Activated T-helper 2 cell treated with anti-CD3 and anti-CD28 coated beads, Interferon-gamma antibody, Interleukin-2, Interleukin-4, amounts not matched to agents 10 μg/mL and 5 μg/mL and 100 μg/mL, durations not matched to agents 14 hours and 24 hours and 36 hours (primary cell): ENCODE data around the gene GNG14. TPM values are rescaled to one million over a fixed set of nuclear protein-coding genes. Genes with fewer than 3 reads are reported as not detected.

Experiments
- DNase-seq: peaks from one replicate; pipeline ENCODE4 v3.0.0; 2021; ENCODE audit warnings: low spot score
- H3K27ac Mint-ChIP-seq: one replicate; pipeline ENCODE4 v1.8.0; 2021; ENCODE audit warnings: mixed read lengths
- H3K27me3 Mint-ChIP-seq: one replicate; pipeline ENCODE4 v1.8.0; 2021; ENCODE audit warnings: low read depth, mixed read lengths
- H3K36me3 Mint-ChIP-seq: one replicate; pipeline ENCODE4 v1.8.0; 2021; ENCODE audit warnings: low read depth, mixed read lengths
- H3K4me1 Mint-ChIP-seq: one replicate; pipeline ENCODE4 v1.8.0; 2021; ENCODE audit warnings: low read depth, mixed read lengths
- H3K4me3 Mint-ChIP-seq: one replicate; pipeline ENCODE4 v1.8.0; 2021; ENCODE audit warnings: low read depth, mild to moderate bottlenecking, moderate library complexity, mixed read lengths
- H3K9me3 Mint-ChIP-seq: one replicate; pipeline ENCODE4 v1.8.0; 2021; ENCODE audit warnings: mixed read lengths
- intact Hi-C: fragments of 100-400 bp; cut with micrococcal nuclease; formaldehyde crosslinking; loops from one replicate; pipeline ENCODE4 v1.15.1; 2023
- total RNA-seq: library from RNA; stranded (reverse); gene quantifications from 2 replicates; pipeline ENCODE4 v1.2.3, GENCODE V29; 2022

GNG14 gene
- total RNA-seq, 1 donor from 2014 or later = not detected

DNA sequence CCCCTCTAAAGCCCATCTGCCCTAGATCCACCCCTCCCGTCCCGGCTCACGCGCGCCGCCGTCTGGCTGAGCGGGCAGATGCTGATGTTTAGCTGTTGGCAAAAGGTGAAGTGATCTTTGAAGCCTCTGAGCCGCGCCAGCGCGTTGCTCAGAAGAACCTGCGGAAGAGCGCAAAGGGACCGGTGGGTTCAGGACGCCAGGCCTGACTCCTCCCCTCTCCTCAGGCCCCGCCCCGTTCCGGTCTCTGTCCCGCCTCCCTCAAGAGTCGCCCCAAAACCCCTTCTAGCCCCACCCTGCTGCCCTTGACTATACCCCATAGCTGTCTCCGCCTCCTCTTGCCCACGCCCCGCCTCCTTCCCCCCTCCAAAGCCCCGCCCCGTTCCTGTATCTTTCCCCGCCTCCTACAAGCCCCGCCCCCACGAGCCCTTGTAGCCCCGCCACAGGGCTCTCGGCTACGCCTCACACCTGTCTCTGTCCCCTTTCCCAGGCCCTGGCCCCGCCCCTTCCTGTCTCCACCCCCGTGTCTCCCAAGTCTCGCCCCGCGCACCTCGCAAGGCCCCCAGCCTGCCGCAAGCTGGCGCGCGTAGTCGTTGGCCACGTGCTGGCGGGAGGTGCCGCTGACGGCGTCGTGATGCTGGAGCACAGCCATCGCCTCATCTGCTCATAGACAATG, 30.8 kb upstream of the GNG14 start:
- peaks cover 62% of the 10 kb centered on the region for H3K36me3 Mint-ChIP-seq
- H3K4me3 Mint-ChIP-seq = no peak overlapping the region
- no peak for DNase-seq
- no peaks in the 10 kb centered on the region for H3K9me3 Mint-ChIP-seq
- H3K27ac Mint-ChIP-seq = no peak overlapping the region
- intact Hi-C loops = no loop called here
- no peaks in the 10 kb centered on the region for H3K27me3 Mint-ChIP-seq
- H3K4me1 Mint-ChIP-seq = no peaks in the 10 kb centered on the region

DNA sequence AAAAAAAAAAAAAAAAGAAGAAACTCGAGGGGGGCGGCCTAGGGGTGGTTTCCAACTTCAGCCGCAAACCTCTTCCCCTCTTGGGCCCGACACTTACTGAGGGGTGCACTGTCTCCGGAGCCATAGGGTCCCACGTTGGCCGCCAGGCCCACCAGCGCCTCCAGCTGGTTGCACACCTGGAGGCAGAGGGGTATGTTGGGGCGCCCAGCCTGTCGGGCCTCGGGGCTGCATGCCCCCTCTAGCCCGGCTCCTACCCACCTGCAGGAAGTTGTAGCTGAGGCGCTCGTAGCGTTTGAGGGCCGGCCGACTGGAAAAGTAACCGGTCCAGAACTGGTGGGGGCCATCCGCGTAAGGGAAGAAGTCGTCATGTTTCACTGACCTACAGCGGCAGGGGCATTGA, 29.8 kb upstream of the GNG14 start:
- H3K4me3 Mint-ChIP-seq = no peak overlapping the region
- no peak for DNase-seq
- H3K9me3 Mint-ChIP-seq = no peaks in the 10 kb centered on the region
- H3K27me3 Mint-ChIP-seq = no peaks in the 10 kb centered on the region
- H3K27ac Mint-ChIP-seq = no peak overlapping the region
- H3K36me3 Mint-ChIP-seq = peaks cover 60% of the 10 kb centered on the region
- intact Hi-C loops = no loop called here
- no peaks in the 10 kb centered on the region for H3K4me1 Mint-ChIP-seq

DNA sequence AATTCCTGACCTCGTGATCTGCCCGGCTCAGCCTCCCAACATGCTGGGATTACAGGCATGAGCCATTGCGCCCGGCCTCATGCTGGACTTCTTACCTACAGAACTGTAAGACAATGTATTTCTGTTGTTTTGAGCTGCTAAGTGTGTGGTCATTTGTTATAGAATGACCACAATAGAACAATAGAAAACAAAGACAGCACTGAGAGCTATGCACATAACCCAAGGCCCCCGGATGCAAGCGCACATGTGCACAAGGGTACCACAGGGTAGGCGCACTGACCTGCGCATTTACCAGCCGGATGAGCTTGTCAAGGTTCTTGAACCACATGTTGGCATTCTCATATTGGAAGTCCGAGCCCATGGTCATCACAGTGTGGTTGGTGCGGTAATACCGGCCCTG, 26.8 kb upstream of the GNG14 start:
- Mint-ChIP-seq H3K9me3 (no peaks in the 10 kb centered on the region), H3K4me1 (peaks cover 13% of the 10 kb centered on the region), H3K27ac (no peak overlapping the region), H3K27me3 (no peaks in the 10 kb centered on the region), H3K4me3 (no peak overlapping the region), H3K36me3 (peaks cover 65% of the 10 kb centered on the region)
- intact Hi-C loops = no loop called here
- no peak for DNase-seq

DNA sequence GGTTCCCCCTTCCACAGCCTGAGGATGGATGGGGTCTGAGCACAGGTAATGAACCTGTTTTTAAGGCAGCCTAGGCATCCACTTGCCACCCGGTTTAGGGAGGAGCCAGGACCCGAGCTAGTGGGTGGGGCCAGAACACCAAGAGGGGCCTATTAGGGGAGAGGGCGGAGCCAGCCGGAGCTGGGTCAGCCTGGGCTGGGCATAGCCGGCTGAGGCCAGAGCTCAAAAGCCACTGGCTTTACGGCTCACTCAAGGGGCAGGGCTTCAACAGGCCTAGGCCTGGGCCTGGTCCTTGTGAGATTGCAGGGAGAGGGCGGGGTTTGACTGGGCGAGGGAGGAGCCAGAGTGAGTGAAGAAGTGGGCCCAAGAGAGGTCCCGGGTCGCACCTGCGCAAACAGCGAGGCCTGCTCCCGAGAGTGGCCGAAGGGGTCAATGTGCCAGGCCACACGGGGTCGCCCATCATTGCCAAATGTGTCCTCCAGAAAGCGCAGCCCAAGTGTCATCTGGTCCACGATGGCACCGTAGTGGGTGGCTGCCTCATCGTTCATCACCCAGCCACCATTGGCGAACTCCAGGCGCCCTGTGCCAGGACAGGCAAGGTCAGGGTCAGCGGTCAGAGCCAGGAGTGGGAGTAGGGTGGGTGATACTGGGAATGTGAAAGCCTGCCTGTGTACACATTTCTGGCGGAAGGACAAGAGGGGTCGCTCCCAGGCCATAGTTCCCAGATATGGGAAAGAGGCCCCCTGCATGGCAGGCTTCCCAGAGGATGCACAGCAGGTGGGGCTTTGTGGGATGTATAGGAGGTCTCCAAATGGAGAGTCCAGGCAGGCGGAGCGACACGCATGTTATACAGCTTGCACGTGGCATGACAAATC, 23.2 kb upstream of the GNG14 start:
- Mint-ChIP-seq H3K27me3 (no peaks in the 10 kb centered on the region), H3K9me3 (no peaks in the 10 kb centered on the region), H3K4me3 (peak overlapping the region; percentile 93), H3K4me1 (peaks cover 31% of the 10 kb centered on the region), H3K27ac (peak overlapping the region; percentile 91), H3K36me3 (peaks cover 50% of the 10 kb centered on the region)
- intact Hi-C loops = loop anchor here (2.0 kb wide), 1 partner anchor 62 kb away; no protein-coding TSS in a partner anchor
- DNase-seq = no peak

DNA sequence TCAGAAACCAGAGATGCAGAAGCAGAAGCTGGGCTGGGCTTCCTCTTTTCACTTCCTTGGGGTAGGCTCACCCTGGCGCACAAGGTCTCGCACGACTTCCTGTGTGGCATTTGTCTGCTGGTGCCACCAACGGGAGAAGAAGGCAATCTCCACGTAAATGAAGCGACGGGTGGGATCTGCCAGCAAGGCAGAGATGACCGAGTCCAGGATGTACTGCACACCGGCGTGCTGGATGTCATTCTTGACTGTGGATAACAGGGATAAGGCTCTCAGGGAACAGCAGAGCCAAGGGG, 22.6 kb upstream of the GNG14 start:
- Mint-ChIP-seq H3K27ac (peak overlapping the region; percentile 91), H3K4me3 (peak overlapping the region; percentile 93), H3K4me1 (peaks cover 31% of the 10 kb centered on the region), H3K36me3 (peaks cover 44% of the 10 kb centered on the region), H3K9me3 (no peaks in the 10 kb centered on the region), H3K27me3 (no peaks in the 10 kb centered on the region)
- intact Hi-C loops = loop anchor here (2.0 kb wide), 1 partner anchor 62 kb away; no protein-coding TSS in a partner anchor
- peak; percentile 47 for DNase-seq

DNA sequence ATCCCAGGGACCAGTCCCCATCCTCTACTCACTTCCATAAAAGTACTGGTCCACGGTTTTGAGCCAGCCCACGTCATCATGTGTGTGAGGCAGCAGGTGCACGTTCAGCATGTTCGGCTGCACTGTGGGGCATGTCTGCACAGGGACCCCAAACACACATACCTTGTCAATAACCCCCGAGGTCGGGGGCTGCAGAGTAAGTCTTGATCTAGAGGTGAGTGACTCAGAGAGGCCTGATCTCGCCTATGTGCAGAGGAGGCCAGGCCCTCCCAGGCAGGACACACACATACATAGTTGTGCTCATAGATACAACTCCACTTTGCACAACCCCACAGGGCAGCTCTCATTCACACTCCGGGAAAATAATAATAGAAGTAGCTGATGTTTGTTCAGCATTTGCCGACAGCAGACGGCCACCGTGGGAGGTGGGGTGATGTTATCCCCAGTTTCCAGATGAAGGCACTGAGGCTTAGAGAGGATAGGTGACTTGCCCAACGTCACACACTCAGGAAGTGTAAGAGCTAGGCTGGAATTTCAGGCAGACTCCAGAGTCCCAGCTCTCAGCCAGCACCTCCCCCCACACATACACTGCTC, 22.0 kb upstream of the GNG14 start:
- no peaks in the 10 kb centered on the region for H3K27me3 Mint-ChIP-seq
- peaks cover 37% of the 10 kb centered on the region for H3K4me1 Mint-ChIP-seq
- intact Hi-C loops = loop anchor here (1.0 to 2.0 kb wide), 2 partner anchors 54 to 63 kb away; no protein-coding TSS in a partner anchor
- no peak for DNase-seq
- H3K9me3 Mint-ChIP-seq = no peaks in the 10 kb centered on the region
- H3K4me3 Mint-ChIP-seq = peak overlapping the region; percentile 93
- H3K36me3 Mint-ChIP-seq = peaks cover 42% of the 10 kb centered on the region
- H3K27ac Mint-ChIP-seq = peak overlapping the region; percentile 91

DNA sequence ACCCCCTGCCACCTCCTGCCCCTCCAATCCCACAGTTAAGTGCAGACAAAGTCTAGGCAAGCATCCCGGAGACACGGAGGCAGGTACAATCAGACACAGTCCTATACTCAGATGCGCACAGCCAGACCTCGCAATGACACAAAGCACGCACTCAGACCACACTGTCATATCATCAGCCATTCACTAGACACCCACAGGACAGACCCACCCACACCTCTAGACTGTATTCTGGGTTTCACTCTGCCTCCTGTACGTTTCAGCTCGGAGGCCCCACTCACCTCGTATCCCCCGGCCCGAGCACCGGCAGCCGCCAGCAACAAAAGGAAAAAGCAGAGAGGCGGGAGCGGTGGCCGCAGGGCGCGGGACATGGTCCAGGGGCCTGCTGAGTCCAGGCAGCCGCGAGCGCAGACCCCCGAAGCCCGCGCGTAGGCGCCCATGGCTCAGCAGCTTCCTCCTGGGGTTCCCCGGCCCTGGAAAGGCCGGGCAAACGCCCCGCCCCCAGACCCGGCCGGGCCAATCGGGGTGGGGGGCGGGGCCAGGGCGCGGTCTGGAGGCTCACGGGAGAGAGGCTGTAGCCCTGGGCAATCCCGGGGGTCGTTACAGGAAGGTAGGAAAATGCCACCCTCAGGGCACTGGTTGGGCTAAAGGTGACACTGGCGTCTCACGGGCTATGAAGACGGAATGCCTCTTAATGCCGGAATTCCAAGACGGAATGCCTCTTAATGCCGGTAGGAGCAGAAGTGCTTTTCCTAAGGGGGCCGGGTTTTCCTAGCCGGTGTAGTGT, 21.3 kb upstream of the GNG14 start, which contains the start of the genes MAN2B1 and WDR83:
Gene MAN2B1 (minus strand): TSS at position 478 of the 784 bp plus-strand sequence. CDS start 41 bp downstream, at position 437.
Gene WDR83 (plus strand): TSS at position 543 of the 784 bp plus-strand sequence. CDS start 2,984 bp downstream, outside the sequence.
- peak; percentile 73 for DNase-seq
- Mint-ChIP-seq H3K4me3 (peak within 1 kb of the TSS; percentile 93), H3K4me1 (peaks cover 37% of the 10 kb centered on the region), H3K27ac (peak within 1 kb of the TSS; percentile 91), H3K9me3 (no peaks in the 10 kb centered on the region), H3K27me3 (no peaks in the 10 kb centered on the region), H3K36me3 (peaks cover 37% of the 10 kb centered on the region)
- intact Hi-C loops = loop anchor here (1.0 kb wide), 1 partner anchor 55 kb away; no protein-coding TSS in a partner anchor

DNA sequence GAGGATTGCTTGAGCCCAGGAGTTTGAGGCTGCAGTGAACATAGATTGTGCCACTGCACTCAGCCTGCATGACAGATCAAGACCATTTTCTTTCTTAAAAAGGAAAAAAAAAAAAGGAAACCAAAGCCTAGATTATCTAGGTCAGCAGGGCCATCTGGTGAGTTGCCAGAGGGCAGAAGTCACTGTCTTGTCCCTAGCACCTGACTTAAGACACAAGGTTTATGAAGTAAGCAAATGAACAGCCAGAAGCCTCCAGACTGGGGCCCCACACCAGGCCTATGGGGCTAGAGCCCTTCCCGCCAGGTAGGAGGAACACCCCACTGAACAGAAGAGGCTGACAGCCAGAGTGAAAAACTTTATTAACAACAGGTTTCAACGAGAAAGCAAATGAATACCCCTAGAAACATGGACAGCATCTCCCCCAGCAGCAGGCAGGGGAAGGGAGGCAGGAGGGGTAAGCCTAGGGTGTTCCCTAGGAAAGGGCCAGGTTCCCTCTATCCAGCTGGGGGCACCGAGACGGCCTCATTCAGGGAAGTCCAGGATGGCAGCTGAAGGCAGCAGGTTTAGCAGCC, 20.0 kb upstream of the GNG14 start:
- no peak for DNase-seq
- H3K9me3 Mint-ChIP-seq = no peaks in the 10 kb centered on the region
- H3K36me3 Mint-ChIP-seq = peaks cover 46% of the 10 kb centered on the region
- H3K27ac Mint-ChIP-seq = peak overlapping the region; percentile 5
- intact Hi-C loops = no loop called here
- peaks cover 40% of the 10 kb centered on the region for H3K4me1 Mint-ChIP-seq
- no peaks in the 10 kb centered on the region for H3K27me3 Mint-ChIP-seq
- peak overlapping the region; percentile 93 for H3K4me3 Mint-ChIP-seq

DNA sequence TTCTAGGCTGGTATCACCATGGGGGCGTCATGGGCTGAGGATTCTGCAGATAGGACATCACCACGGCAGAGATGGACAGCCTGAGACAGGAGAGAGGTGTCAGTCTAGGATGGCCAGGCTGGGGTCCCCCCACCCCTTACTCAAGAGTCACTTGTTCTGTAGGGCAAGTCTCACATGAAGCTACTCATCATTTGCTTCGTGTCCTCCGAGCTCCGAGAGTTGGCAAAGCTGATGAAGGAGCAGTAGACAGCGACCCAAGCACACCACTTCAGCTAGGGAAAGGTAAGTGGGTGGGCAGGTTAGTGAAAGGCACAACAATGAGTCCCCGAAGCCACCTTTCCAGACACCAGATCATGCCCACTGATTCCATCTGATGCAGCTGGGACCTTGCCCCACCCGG, 19.5 kb upstream of the GNG14 start:
- intact Hi-C loops = no loop called here
- peaks cover 40% of the 10 kb centered on the region for H3K4me1 Mint-ChIP-seq
- DNase-seq = no peak
- no peaks in the 10 kb centered on the region for H3K9me3 Mint-ChIP-seq
- H3K36me3 Mint-ChIP-seq = peaks cover 43% of the 10 kb centered on the region
- no peaks in the 10 kb centered on the region for H3K27me3 Mint-ChIP-seq
- H3K4me3 Mint-ChIP-seq = peak overlapping the region; percentile 93
- H3K27ac Mint-ChIP-seq = peak overlapping the region; percentile 100

DNA sequence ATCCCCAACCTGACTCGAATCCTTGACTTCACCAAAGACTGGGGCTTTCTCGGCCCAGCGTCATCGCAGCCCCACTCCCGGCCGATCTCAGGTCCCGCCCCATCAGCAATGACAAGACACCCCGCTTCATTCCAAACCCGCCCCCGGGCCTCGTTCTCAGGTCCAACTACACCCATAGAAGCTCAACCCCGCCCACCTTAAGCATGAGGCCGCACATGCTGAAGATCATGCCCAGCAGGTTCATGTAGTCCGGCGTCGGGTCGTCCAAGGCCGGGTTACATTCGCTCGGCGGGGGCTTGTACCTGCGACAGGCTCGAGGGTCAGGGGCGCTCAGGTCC, 18.9 kb upstream of the GNG14 start:
- intact Hi-C loops = loop anchor here (1.0 kb wide), 4 partner anchors 12 to 118 kb away; partner anchors contain the start of genes DHPS, ZNF490, ZNF564 and ZNF791
- Mint-ChIP-seq H3K36me3 (peaks cover 43% of the 10 kb centered on the region), H3K9me3 (no peaks in the 10 kb centered on the region)

DNA sequence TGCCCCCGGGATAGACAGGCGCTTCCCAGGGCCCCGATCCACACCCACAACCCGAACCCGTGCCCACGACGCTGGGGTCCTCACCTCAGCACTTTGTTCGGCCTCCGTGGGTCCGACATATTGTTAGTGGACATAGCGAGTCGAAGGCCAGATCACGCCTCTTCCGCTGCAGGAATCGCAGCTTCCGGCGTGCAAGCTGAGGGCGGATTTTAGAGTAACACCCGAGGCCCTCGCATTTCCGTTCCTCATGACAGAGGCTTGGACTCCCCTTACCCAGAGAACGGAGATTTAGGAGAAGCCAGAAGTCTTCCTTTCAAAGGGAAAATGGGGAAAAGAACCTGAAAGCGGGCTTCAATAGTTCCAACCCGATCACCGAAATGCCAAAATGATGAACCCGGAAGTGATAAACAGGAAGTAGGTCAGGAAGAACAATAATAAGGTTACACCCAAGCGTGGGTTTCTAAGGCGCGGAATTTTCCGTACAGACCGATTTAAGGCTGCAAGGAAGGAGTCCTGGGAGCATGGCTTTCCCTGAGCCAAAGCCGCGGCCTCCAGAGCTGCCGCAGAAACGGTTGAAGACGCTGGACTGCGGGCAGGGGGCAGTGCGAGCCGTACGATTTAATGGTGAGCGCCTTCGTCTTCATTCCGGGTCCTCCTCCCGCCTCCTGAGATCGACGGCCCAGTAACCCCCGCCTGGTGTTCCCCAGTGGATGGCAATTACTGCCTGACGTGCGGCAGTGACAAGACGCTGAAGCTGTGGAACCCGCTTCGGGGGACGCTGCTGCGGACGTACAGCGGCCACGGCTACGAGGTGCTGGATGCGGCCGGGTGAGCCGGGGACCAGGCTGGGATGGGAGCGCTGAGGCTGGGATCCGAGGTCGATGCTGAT, 18.3 kb upstream of the GNG14 start:
- H3K9me3 Mint-ChIP-seq = no peaks in the 10 kb centered on the region
- peak overlapping the region; percentile 100 for H3K27ac Mint-ChIP-seq
- H3K4me3 Mint-ChIP-seq = peak overlapping the region; percentile 93
- peak; percentile 71 for DNase-seq
- H3K4me1 Mint-ChIP-seq = peaks cover 38% of the 10 kb centered on the region
- no peaks in the 10 kb centered on the region for H3K27me3 Mint-ChIP-seq
- H3K36me3 Mint-ChIP-seq = peaks cover 43% of the 10 kb centered on the region
- intact Hi-C loops = loop anchor here (1.0 kb wide), 4 partner anchors 12 to 118 kb away; partner anchors contain the start of genes DHPS, ZNF490, ZNF564 and ZNF791

More for the DNA sequence above, 18.9 kb upstream of the GNG14 start:
- Mint-ChIP-seq H3K4me3 (peak overlapping the region; percentile 93), H3K27me3 (no peaks in the 10 kb centered on the region), H3K4me1 (peaks cover 40% of the 10 kb centered on the region), H3K27ac (peak overlapping the region; percentile 100)
- peak; percentile 65 for DNase-seq
